H1 (cell line): Measurements from ENCODE around the gene RPTOR. TPM values are rescaled to one million over a fixed set of nuclear protein-coding genes. Genes with fewer than 3 reads are reported as not detected.

ENCODE experiments used
- CTCF ChIA-PET: fragments of 300-600 bp; sonication (Branson Sonifier 250); formaldehyde crosslinking; loops from one replicate; lab custom pipeline; 2021; ENCODE audit not compliant: partially characterized antibody; lab: Charles Lee
- POLR2A ChIA-PET: fragments of 300-600 bp; sonication (Branson Sonifier 250); formaldehyde crosslinking; loops from one replicate; lab custom pipeline; 2021; ENCODE audit warnings: inconsistent platforms; ENCODE audit not compliant: partially characterized antibody; lab: Charles Lee
- DNase-seq, 2 experiments: peaks; one replicate each; pipeline versions ENCODE4 v3.0.0 to v3.0.0-alpha.2; 2010 to 2022; ENCODE audit warnings: low spot score in 2 of 2, low read depth in 1 of 2, mixed read lengths in 1 of 2
- FAIRE-seq: peaks from 2 replicates; lab custom pipeline; 2011; peaks lifted over from hg19 to GRCh38; lab: Jason Lieb, UNC
- H2AFZ ChIP-seq: 2 replicates; pipeline ENCODE4 v1.8.1; 2012; ENCODE audit warnings: low read length, inconsistent platforms
- H2AK5ac ChIP-seq: 2 replicates; pipeline ENCODE4 v1.6.1; 2013; ENCODE audit warnings: low read depth, low read length
- H2BK120ac ChIP-seq: replicated peaks from 2 replicates; pipeline ENCODE3; 2013; ENCODE audit warnings: low read depth, low read length, inconsistent platforms
- H2BK12ac ChIP-seq: 2 replicates; pipeline ENCODE4 v1.6.1; 2013; ENCODE audit warnings: low read depth, low read length
- H2BK15ac ChIP-seq: 2 replicates; pipeline ENCODE4 v1.6.1; 2013; ENCODE audit warnings: low read length
- H2BK20ac ChIP-seq: 2 replicates; pipeline ENCODE4 v1.6.1; 2013; ENCODE audit warnings: low read length
- H2BK5ac ChIP-seq: 2 replicates; pipeline ENCODE4 v1.6.1; 2013; ENCODE audit warnings: low read depth, low read length
- H3K14ac ChIP-seq: 2 replicates; pipeline ENCODE4 v1.6.1; 2013; ENCODE audit warnings: inconsistent platforms; ENCODE audit not compliant: insufficient read length
- H3K18ac ChIP-seq: 2 replicates; pipeline ENCODE4 v1.6.1; 2013; ENCODE audit warnings: low read length; ENCODE audit errors: extremely low read depth
- H3K23ac ChIP-seq: 2 replicates; pipeline ENCODE4 v1.6.1; 2013; ENCODE audit warnings: inconsistent platforms; ENCODE audit not compliant: insufficient read length
- H3K23me2 ChIP-seq: 2 replicates; pipeline ENCODE4 v1.6.1; 2013; ENCODE audit warnings: low read depth, low read length
- H3K27ac ChIP-seq: 2 replicates; pipeline ENCODE4 v1.6.1; 2011; ENCODE audit warnings: low read depth, low read length, inconsistent platforms
- H3K27me3 ChIP-seq, 4 experiments: replicated peaks in 1 of 4; 1 replicate in 1 of 4; 2 replicates in 3 of 4; pipeline versions ENCODE4 v1.6.1 to v1.8.1; 2011 to 2013; ENCODE audit warnings: low read length in 3 of 4, mild to moderate bottlenecking in 3 of 4, inconsistent platforms in 2 of 4, mixed read lengths in 2 of 4, moderate library complexity in 1 of 4; ENCODE audit not compliant: control insufficient read depth in 3 of 4, insufficient read depth in 3 of 4; ENCODE audit errors: extremely low read depth in 1 of 4
- H3K36me3 ChIP-seq, 4 experiments: 2 replicates each; pipeline versions ENCODE4 v1.6.1 to v1.8.1; 2011 to 2013; ENCODE audit warnings: mild to moderate bottlenecking in 4 of 4, low read length in 3 of 4, moderate library complexity in 2 of 4, control low read depth in 1 of 4, inconsistent platforms in 1 of 4; ENCODE audit not compliant: insufficient read depth in 4 of 4, control insufficient read depth in 2 of 4
- H3K4ac ChIP-seq: replicated peaks from 2 replicates; pipeline ENCODE3; 2013; ENCODE audit warnings: low read length, low read depth, mixed read lengths, inconsistent platforms; ENCODE audit not compliant: insufficient read length
- H3K4me1 ChIP-seq, 4 experiments: replicated peaks in 1 of 4; 1 replicate in 1 of 4; 2 replicates in 3 of 4; pipeline versions ENCODE4 v1.6.1 to v1.8.1; 2011 to 2013; ENCODE audit warnings: low read length in 3 of 4, inconsistent platforms in 2 of 4, mixed read lengths in 1 of 4; ENCODE audit not compliant: insufficient read depth in 4 of 4, control insufficient read depth in 3 of 4
- H3K4me2 ChIP-seq, 2 experiments: 2 replicates each; pipeline versions ENCODE4 v1.6.1 to v1.8.1; 2011 to 2013; ENCODE audit warnings: low read depth in 2 of 2, low read length in 2 of 2, control low read depth in 1 of 2, inconsistent platforms in 1 of 2, mild to moderate bottlenecking in 1 of 2; ENCODE audit not compliant: insufficient read depth in 1 of 2
- H3K4me3 ChIP-seq, 4 experiments: fragments of 200-600, 300-600 bp in 1 of 4; sonication (generic), shearing (Covaris generic), sonication (Bioruptor Twin) in 1 of 4; 2 replicates each; pipeline versions ENCODE4 v1.5.1 to v1.8.1; 2011 to 2016; ENCODE audit warnings: low read length in 4 of 4, low read depth in 3 of 4, control low read depth in 2 of 4, inconsistent platforms in 2 of 4, mild to moderate bottlenecking in 2 of 4, mixed read lengths in 1 of 4, moderate library complexity in 1 of 4; ENCODE audit not compliant: insufficient read depth in 2 of 4; ENCODE audit errors: extremely low read depth in 1 of 4
- H3K56ac ChIP-seq: replicated peaks from 2 replicates; pipeline ENCODE3; 2013; ENCODE audit warnings: low read depth, mild to moderate bottlenecking, mixed read lengths, low read length, inconsistent platforms; ENCODE audit not compliant: insufficient read length
- H3K79me1 ChIP-seq: 2 replicates; pipeline ENCODE4 v1.6.1; 2013; ENCODE audit warnings: low read depth, low read length, control low read depth
- H3K79me2 ChIP-seq, 2 experiments: 2 replicates each; pipeline versions ENCODE4 v1.6.1 to v1.8.1; 2012 to 2013; ENCODE audit warnings: low read length in 2 of 2, mild to moderate bottlenecking in 2 of 2, inconsistent platforms in 1 of 2; ENCODE audit not compliant: insufficient read depth in 2 of 2, control insufficient read depth in 1 of 2
- H3K9ac ChIP-seq, 4 experiments: replicated peaks in 1 of 4; 1 replicate in 1 of 4; 2 replicates in 3 of 4; pipeline versions ENCODE4 v1.6.1 to v1.8.1; 2011 to 2013; ENCODE audit warnings: low read depth in 3 of 4, low read length in 3 of 4, control low read depth in 2 of 4, mild to moderate bottlenecking in 2 of 4, moderate library complexity in 2 of 4, inconsistent platforms in 1 of 4; ENCODE audit errors: extremely low read depth in 1 of 4
- H3K9me3 ChIP-seq, 2 experiments: 2 replicates each; pipeline versions ENCODE4 v1.6.1 to v1.8.1; 2012 to 2013; ENCODE audit warnings: mild to moderate bottlenecking in 2 of 2, moderate library complexity in 2 of 2, control low read depth in 1 of 2, inconsistent platforms in 1 of 2, low read depth in 1 of 2, low read length in 1 of 2, mixed read lengths in 1 of 2; ENCODE audit not compliant: insufficient read depth in 2 of 2
- H4K20me1 ChIP-seq, 2 experiments: replicated peaks in 1 of 2; 2 replicates each; pipeline versions ENCODE3 to v1.8.1; 2011 to 2013; ENCODE audit warnings: inconsistent platforms in 2 of 2, low read length in 2 of 2, mild to moderate bottlenecking in 1 of 2; ENCODE audit not compliant: insufficient read depth in 2 of 2, control insufficient read depth in 1 of 2
- H4K5ac ChIP-seq: 2 replicates; pipeline ENCODE4 v1.6.1; 2013; ENCODE audit warnings: low read length, low read depth, mixed read lengths, inconsistent platforms; ENCODE audit not compliant: insufficient read length
- H4K8ac ChIP-seq: 2 replicates; pipeline ENCODE4 v1.8.0; 2013; ENCODE audit warnings: mild to moderate bottlenecking, moderate library complexity, low read length, inconsistent platforms; ENCODE audit not compliant: insufficient read depth; ENCODE audit errors: extremely low read depth
- H4K91ac ChIP-seq: replicated peaks from 2 replicates; pipeline ENCODE3; 2013; ENCODE audit warnings: low read length, mixed read lengths, inconsistent platforms; ENCODE audit not compliant: insufficient read length
- ASH2L ChIP-seq: fragments of 200-600, 300-600 bp; sonication (generic); IDR thresholded peaks from one replicate; pipeline ENCODE4 v1.7.1; 2017; ENCODE audit warnings: low read length
- CREB1 ChIP-seq: IDR thresholded peaks from 2 replicates; pipeline ENCODE4 v1.6.1; 2012; ENCODE audit warnings: inconsistent platforms
- EP300 ChIP-seq, 2 experiments: IDR thresholded peaks; 1 replicate in 1 of 2; 2 replicates in 1 of 2; pipeline ENCODE4 v1.6.1; 2011 to 2012; ENCODE audit warnings: low read depth in 2 of 2, low read length in 2 of 2, mild to moderate bottlenecking in 2 of 2, borderline replicate concordance in 1 of 2, inconsistent platforms in 1 of 2, moderate library complexity in 1 of 2
- GABPA ChIP-seq: IDR thresholded peaks from 2 replicates; pipeline ENCODE4 v1.6.1; 2011; ENCODE audit warnings: mild to moderate bottlenecking, low read length, moderate library complexity, borderline replicate concordance; ENCODE audit not compliant: insufficient read depth
- HDAC6 ChIP-seq: IDR thresholded peaks from one replicate; pipeline ENCODE4 v1.7.1; 2012; ENCODE audit warnings: low read depth, mild to moderate bottlenecking, inconsistent platforms, low read length, moderate library complexity
- NANOG ChIP-seq: IDR thresholded peaks from 2 replicates; pipeline ENCODE4 v1.6.1; 2011; ENCODE audit warnings: low read length, low read depth, mild to moderate bottlenecking, inconsistent platforms; ENCODE audit not compliant: insufficient read depth, poor library complexity, severe bottlenecking
- RAD21 ChIP-seq, 2 experiments: IDR thresholded peaks in 1 of 2; conservative IDR thresholded peaks in 1 of 2; 2 replicates each; pipeline ENCODE4 v1.6.1; 2011; ENCODE audit warnings: low read depth in 2 of 2, low read length in 2 of 2, improper control_type of control experiment in 1 of 2, inconsistent platforms in 1 of 2, mild to moderate bottlenecking in 1 of 2, moderate library complexity in 1 of 2
- SRF ChIP-seq: IDR thresholded peaks from 2 replicates; pipeline ENCODE4 v1.6.1; 2011; ENCODE audit warnings: mild to moderate bottlenecking, low read depth, low read length, moderate library complexity
- TCF12 ChIP-seq: IDR thresholded peaks from 2 replicates; pipeline ENCODE4 v1.6.1; 2011; ENCODE audit warnings: low read depth, mild to moderate bottlenecking, low read length
- YY1 ChIP-seq: IDR thresholded peaks from 2 replicates; pipeline ENCODE4 v1.6.1; 2011; ENCODE audit warnings: low read depth, mild to moderate bottlenecking, low read length
- WGBS, 2 experiments: shearing (Covaris generic) in 1 of 2; methylation state at CpG; one replicate each; pipeline versions ENCODE4 v1.1.6 to v1.1.7; 2013 to 2015; ENCODE audit warnings: low lambda C conversion rate in 2 of 2, mixed read lengths in 2 of 2, inconsistent platforms in 1 of 2, low coverage in 1 of 2, missing lambda C conversion rate in 1 of 2; ENCODE audit not compliant: insufficient replicate concordance in 2 of 2, insufficient coverage in 1 of 2, insufficient read length in 1 of 2; ENCODE audit errors: extremely low coverage in 1 of 2, missing lambda C conversion rate in 1 of 2; 5-methylcytosine and 5-hydroxymethylcytosine counted together
- polyA plus RNA-seq, 7 experiments: library from polyadenylated mRNA; depleted of rRNA in 3 of 7; stranded (reverse) in 5 of 7; unstranded in 2 of 7; fragments of >200 nt in 5 of 7; fragments of 200-250 nt in 2 of 7; gene quantifications; 1 replicate in 5 of 7; 2 replicates in 1 of 7; 4 replicates in 1 of 7; pipeline versions ENCODE4 v1.2.1 to v1.2.3, GENCODE V29; 2011 to 2013; ENCODE audit warnings: missing spikeins in 2 of 7, mixed read lengths in 2 of 7
- total RNA-seq: library from RNA; stranded (reverse); fragmentation: NEBNext Ultra II Directional; extraction: Animal tissue kit (Norgen Biotek cat#: 25700); gene quantifications from 2 replicates; pipeline ENCODE4 v1.2.1, GENCODE V29; 2021
- TF ChIP-seq, protein P1 (sequence below), 3 experiments: IDR thresholded peaks; 1 replicate in 2 of 3; 2 replicates in 1 of 3; pipeline versions ENCODE4 v1.5.1 to v1.6.1; 2011; ENCODE audit warnings: low read length in 3 of 3, mild to moderate bottlenecking in 3 of 3, inconsistent platforms in 2 of 3, low read depth in 1 of 3, moderate library complexity in 1 of 3; ENCODE audit not compliant: insufficient read depth in 1 of 3; ENCODE audit errors: control extremely low read depth in 1 of 3

The RPTOR gene
- total and polyA plus RNA-seq, 2 of the 8 experiments (the other 6 are each of a cell fraction or from before 2014, with no cell fraction given): 6.9 to 28.7 TPM

DNA sequence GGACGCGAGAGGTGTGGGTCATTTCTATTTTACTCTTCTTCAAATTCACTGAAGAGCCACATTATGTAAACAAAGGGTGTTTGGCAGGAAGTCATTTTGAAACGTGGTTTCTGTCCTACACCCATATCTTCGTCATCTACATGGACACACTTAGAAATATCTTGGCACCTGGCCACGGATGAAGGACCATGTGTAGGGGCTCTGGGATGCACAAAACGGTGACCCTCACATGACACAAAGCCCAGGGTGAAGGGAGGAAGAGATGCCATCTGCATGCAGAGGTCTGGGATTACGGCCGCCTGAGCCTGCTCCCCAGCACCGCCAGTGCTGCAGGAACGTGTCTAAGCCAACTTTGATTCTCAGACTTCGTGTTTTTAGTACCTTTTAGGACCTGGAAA lies 316.8 kb downstream of the RPTOR start:
- Histone ChIP-seq H4K91ac (no peak overlapping the region), H4K20me1 (no peaks in the 10 kb centered on the region), H4K5ac (no peak overlapping the region), H3K27ac (no peak overlapping the region), H2BK20ac (no peak overlapping the region), H4K8ac (no peak overlapping the region), H3K79me1 (no peaks in the 10 kb centered on the region; the same call in 1 of the 2 replicates), H2BK15ac (peak overlapping the region; percentile 76; the same call in 1 of the 2 replicates), H3K36me3 (no peaks in the 10 kb centered on the region; a peak in 1 of 8 replicates), H3K4me1 (peaks cover 4 to 24% (median 13%) of the 10 kb centered on the region in 4 experiments), H3K79me2 (no peaks in the 10 kb centered on the region), H3K27me3 (no peaks in the 10 kb centered on the region), H3K18ac (no peak overlapping the region), H3K56ac (no peak overlapping the region), H3K23me2 (no peaks in the 10 kb centered on the region), H3K4me3 (no peak overlapping the region), H3K14ac (no peak overlapping the region), H3K9ac (no peak overlapping the region), H3K23ac (no peak overlapping the region), H2BK5ac (no peak overlapping the region), H2BK120ac (no peak overlapping the region), H3K4me2 (no peak overlapping the region), H3K9me3 (no peaks in the 10 kb centered on the region), H2BK12ac (no peak overlapping the region), H2AK5ac (no peak overlapping the region), H3K4ac (peak overlapping the region; percentile 19), H2AFZ (no peak overlapping the region)
- ChIA-PET CTCF (interaction anchor here (0.8 to 1.8 kb wide), 3 partner anchors 12 to 38 kb away, joined by 3 to 5 read pairs (median 5); no protein-coding TSS in a partner anchor), POLR2A (no interaction called here)
- WGBS, 2 experiments: 93% methylated on average over 11 of the region's 11 CpGs; no CpG with 5 or more reads in 1 of the 2 experiments
- DNase-seq (no peak), FAIRE-seq (no peak)
- TF ChIP-seq EP300 (IDR thresholded peaks at IDR 0.05; ENCODE audit: borderline replicate concordance in 1 of 2, low read depth in 2 of 2, low read length in 2 of 2) (no peak), ASH2L (no peak), RAD21 (IDR thresholded peaks at IDR 0.05 in 1 of 2, conservative IDR thresholded peaks at IDR 0.05 in 1 of 2; ENCODE audit: low read depth in 2 of 2, low read length in 2 of 2) (no peak), HDAC6 (no peak), TCF12 (no peak), NANOG (no peak), YY1 (no peak), CREB1 (no peak), SRF (no peak), GABPA (no peak)
- TF ChIP-seq, protein P1, sequence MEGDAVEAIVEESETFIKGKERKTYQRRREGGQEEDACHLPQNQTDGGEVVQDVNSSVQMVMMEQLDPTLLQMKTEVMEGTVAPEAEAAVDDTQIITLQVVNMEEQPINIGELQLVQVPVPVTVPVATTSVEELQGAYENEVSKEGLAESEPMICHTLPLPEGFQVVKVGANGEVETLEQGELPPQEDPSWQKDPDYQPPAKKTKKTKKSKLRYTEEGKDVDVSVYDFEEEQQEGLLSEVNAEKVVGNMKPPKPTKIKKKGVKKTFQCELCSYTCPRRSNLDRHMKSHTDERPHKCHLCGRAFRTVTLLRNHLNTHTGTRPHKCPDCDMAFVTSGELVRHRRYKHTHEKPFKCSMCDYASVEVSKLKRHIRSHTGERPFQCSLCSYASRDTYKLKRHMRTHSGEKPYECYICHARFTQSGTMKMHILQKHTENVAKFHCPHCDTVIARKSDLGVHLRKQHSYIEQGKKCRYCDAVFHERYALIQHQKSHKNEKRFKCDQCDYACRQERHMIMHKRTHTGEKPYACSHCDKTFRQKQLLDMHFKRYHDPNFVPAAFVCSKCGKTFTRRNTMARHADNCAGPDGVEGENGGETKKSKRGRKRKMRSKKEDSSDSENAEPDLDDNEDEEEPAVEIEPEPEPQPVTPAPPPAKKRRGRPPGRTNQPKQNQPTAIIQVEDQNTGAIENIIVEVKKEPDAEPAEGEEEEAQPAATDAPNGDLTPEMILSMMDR (IDR thresholded peaks at IDR 0.05; ENCODE audit: control extremely low read depth in 1 of 3, insufficient read depth in 1 of 3, low read depth in 1 of 3, low read length in 3 of 3): no peak
